ENCODE measurements around the gene BFSP2.
A peak's percentile ranks its signal among the peaks of the same experiment; 100 is the strongest.
"Not testable (repeated sequence)": the region's sequence is repeated elsewhere in the genome, so short reads cannot be mapped to it uniquely, and the experiment has no call there.

The BFSP2 gene

GRCh38 chr3:133492159-133492741 lies 92.4 kb downstream of the BFSP2 start:
- TF ChIP-seq CTCF (conservative IDR thresholded peaks at IDR 0.05; ENCODE audit: low read length), result no peak
- no peak overlapping the region for H3K4me3 ChIP-seq (ENCODE audit: low read length)

GRCh38 chr3:133494469-133494868 lies 94.6 kb downstream of the BFSP2 start:
- DNase-seq (ENCODE audit: low read depth), result peak; percentile 9
- TF ChIP-seq CTCF (conservative IDR thresholded peaks at IDR 0.05; ENCODE audit: low read length), result peak; percentile 42

More at GRCh38 chr3:133492159-133492741, 92.4 kb downstream of the BFSP2 start:
- no peak for DNase-seq (ENCODE audit: low read depth)

GRCh38 chr3:133502542-133502941 lies 102.7 kb downstream of the BFSP2 start:
- DNase-seq (ENCODE audit: low read depth), result not testable (repeated sequence)

More at GRCh38 chr3:133494469-133494868, 94.6 kb downstream of the BFSP2 start:
- H3K4me3 ChIP-seq (ENCODE audit: low read length), result no peak overlapping the region

GRCh38 chr3:133503409-133503808 lies 103.6 kb downstream of the BFSP2 start:
- no peak for TF ChIP-seq CTCF (conservative IDR thresholded peaks at IDR 0.05; ENCODE audit: low read length)
- no peak for DNase-seq (ENCODE audit: low read depth)
- H3K4me3 ChIP-seq (ENCODE audit: low read length), result no peak overlapping the region

More at GRCh38 chr3:133502542-133502941, 102.7 kb downstream of the BFSP2 start:
- H3K4me3 ChIP-seq (ENCODE audit: low read length), result not testable (repeated sequence)

GRCh38 chr3:133504736-133505135 lies 104.9 kb downstream of the BFSP2 start:
- no peak for TF ChIP-seq CTCF (conservative IDR thresholded peaks at IDR 0.05; ENCODE audit: low read length)
- DNase-seq (ENCODE audit: low read depth), result no peak
- no peak overlapping the region for H3K4me3 ChIP-seq (ENCODE audit: low read length)

GRCh38 chr3:133505813-133506212 lies 106.0 kb downstream of the BFSP2 start:
- DNase-seq (ENCODE audit: low read depth), result no peak
- TF ChIP-seq CTCF (conservative IDR thresholded peaks at IDR 0.05; ENCODE audit: low read length), result no peak
- H3K4me3 ChIP-seq (ENCODE audit: low read length), result no peak overlapping the region

GRCh38 chr3:133506215-133506901 lies 106.5 kb downstream of the BFSP2 start:
- DNase-seq (ENCODE audit: low read depth), result no peak
- H3K4me3 ChIP-seq (ENCODE audit: low read length), result no peak overlapping the region
- TF ChIP-seq CTCF (conservative IDR thresholded peaks at IDR 0.05; ENCODE audit: low read length), result no peak

Measured in AG10803 (cell line).